GM21390 (cell line): ENCODE data around the gene MYBBP1A.

ENCODE experiments used
- ATAC-seq: cut with Tn5 transposase; IDR thresholded peaks from one replicate; pipeline ENCODE4 v1.9.1; 2021; ENCODE audit not compliant: unreplicated experiment

Gene MYBBP1A

DNA sequence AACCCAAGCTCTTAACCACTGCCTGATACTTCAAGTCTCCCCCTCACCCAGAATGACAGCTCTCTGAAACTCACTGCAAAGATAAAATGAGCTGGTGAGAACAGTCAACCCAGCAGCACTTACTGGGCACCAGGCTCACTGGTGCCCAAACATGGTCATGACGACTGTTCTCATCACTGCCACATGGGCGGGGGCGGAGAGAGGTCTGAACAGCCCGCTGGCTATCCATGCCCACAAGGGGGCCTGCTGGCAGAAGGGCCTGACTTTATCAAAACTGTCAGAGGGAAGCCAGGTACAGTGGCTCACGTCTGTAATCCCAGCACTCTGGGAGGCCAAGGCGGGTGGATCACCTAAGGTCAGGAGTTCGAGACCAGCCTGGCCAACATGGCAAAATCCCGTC, 4.0 kb downstream of the MYBBP1A start:
- ATAC-seq: no peak

DNA sequence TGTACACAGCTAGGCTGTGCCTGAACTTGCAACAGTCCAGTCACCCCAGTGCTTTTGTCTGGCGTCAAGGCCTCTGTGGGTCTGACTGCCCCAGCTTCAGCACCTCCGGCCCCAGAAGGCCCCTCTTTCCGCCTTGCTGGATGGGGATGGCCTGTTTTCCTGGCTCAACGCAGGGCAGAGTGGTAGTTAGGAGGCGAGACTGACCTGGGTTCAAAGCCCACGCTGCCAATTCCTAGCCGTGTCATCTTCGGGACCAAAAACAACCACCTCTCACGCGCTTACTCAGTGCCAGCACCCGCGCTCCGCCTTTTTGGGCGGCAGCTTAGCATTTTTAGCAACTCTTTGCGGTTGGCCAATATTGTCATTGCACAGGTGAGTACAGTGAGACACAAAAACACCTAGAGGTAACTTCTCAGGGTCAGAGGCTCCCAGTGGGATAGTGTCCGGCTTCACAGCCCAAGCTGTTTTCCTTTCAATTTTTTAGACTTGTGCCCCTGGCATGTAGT, 4.6 kb downstream of the MYBBP1A start:
- ATAC-seq: no peak

- ATAC-seq: no peak
Observed at GRCh38 chr17:4549781-4550533, 5.2 kb downstream of the MYBBP1A start.

DNA sequence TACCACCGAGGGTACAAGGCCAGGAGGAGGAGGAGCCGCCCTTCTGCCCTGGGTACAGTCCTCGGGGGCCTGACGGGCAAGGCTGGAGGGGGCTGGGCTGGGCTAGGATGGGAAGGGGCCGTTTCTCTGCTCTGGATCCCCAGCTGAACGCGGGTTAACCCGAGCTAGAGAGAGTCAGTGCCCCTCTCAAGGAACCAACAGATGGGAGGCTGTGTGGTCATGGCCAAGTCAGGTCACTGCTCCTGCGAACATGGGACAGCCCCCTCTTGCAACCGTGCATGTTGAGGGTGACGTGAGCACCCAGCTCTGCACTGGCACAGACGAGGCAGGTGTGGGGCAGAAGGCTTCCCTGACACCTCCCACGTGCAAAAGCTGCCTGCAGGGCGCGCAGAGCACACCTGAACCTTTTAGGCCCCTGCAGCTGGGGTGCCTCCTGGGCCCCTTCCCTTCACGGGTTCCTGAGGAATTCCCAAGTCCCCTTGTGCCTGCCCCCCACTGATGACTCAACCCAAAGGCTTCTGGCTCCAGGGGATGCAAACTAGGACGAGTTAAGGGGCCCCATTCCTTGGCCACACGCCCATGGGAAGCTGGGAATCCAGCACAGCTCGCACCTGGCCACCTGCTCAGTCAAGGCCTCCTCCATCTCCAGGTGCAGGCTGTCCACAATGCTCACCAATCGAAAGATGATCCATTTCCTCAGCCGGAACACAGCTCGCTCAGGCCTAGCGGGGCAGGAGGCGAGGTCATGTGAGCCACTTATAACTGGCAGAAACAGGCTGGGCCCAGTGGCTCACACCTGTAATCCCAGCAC, 6.3 kb downstream of the MYBBP1A start:
- no peak for ATAC-seq

GRCh38 chr17:4548061-4548461, 7.1 kb downstream of the MYBBP1A start:
- ATAC-seq: no peak

DNA sequence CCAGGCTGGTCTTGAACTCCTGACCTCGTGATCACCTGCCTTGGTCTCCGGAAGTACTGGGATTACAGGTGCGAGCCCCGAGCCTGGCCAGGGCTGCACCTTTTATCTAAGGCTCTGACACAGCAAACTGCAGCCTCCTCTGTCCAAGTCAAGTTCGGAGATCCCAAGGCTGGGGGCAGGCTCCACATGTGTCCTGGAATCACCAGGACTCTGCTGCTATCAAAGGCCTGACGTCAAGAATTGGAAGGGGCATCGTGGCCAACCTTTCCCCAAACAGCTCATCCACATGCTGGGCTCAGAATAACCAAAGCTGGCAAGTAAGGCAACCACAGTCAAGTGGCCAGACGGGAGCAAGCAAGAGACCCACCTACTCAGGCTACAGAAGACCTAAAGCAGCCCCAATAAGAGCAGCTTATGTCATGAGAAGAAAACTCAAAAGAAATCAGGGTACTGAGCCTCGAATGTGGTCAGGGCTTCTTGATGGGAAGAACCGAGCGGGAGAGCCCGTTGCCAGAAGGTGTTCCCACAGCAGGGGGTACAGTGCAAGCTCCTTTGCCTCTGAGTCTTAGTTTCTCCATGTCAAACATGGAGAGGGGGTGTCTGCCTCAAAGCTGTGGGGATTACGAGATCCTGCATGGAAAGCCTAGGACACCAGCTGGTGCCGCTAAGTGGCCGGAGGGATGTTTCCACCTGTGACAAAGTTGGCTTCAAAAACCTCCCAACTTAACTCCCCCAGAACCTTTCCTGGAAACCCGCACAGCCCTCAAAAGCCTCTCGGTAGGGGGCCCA, 7.9 kb downstream of the MYBBP1A start:
- no peak for ATAC-seq

DNA sequence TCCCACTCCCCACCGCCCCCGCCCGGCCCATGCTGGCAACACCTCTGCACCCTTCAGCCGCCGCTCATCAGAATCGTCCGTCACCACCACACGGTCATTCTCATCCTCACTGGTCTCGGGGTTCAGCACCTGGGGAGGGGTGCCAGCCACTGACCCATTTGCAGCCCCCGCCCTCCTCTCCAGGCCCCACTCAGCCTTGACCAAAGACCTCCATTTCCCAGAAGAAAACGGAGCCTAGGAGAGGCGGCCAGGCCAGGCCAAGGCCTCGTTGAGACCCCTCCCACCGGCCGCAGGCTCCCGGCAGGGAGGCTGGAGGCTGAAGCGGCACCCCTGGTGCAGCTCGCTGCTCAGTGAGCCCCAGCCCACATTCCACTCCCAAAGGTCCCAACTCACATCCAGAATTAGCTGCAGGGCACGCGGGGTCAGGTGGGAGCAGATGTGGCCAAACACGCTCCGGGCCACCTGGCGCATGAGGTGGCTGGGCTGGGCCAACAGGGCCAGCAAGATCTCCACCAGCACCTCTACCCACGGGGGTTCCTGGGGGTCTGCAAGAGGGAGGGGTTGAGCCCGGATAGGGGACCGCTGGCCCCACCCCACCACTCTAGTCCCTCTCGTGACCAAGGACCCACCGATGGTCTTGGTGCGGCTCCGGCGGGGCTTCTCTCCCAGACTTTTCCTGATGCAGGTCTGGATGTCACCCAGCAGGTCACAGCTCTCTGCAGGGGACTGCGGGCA, 9.8 kb downstream of the MYBBP1A start:
- ATAC-seq: no peak

GRCh38 chr17:4544951-4545216, 10.3 kb downstream of the MYBBP1A start:
- no peak for ATAC-seq

DNA sequence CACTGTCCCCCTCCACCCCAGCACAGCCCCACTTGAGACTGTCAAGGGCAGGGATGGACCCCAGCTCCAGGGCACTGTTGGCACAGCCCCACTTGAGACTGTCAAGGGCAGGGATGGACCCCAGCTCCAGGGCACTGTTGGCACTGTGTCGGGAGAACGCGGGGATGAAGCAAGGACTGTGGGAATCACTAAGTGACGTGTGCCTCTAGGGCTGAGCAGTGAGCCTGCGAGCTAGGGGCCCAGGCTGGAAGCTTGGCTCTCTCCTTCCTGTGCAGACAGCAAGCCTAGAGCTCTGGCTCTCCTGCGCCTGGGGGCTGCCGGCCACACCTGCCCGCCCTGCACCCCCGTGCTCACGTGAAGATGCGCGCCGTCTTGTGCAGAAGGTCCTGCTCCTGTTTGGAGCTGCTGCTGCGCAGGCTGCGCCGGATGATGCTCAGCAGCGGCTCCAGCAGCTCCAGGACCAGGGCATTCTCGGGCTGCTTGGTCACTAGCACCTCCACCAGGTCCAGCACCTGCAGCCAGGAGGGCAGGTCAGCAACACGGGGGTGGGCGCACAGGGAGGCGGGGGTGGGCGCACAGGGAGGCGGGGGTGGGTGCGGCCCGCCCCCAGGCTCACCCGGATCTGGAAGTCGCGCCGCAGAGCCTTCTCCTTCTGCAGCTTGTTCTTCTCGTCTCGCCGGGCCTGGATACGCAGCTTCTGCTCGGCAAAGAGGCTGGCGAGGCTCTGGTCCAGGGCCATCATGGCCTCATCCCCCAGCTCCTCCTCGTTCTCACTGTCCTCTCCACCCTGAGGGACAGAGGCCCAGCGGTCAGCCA, 10.8 kb downstream of the MYBBP1A start:
- no peak for ATAC-seq

GRCh38 chr17:4543557-4544026, 11.6 kb downstream of the MYBBP1A start:
- ATAC-seq: no peak

- no peak for ATAC-seq
Observed at GRCh38 chr17:4542726-4543191, 12.4 kb downstream of the MYBBP1A start.

DNA sequence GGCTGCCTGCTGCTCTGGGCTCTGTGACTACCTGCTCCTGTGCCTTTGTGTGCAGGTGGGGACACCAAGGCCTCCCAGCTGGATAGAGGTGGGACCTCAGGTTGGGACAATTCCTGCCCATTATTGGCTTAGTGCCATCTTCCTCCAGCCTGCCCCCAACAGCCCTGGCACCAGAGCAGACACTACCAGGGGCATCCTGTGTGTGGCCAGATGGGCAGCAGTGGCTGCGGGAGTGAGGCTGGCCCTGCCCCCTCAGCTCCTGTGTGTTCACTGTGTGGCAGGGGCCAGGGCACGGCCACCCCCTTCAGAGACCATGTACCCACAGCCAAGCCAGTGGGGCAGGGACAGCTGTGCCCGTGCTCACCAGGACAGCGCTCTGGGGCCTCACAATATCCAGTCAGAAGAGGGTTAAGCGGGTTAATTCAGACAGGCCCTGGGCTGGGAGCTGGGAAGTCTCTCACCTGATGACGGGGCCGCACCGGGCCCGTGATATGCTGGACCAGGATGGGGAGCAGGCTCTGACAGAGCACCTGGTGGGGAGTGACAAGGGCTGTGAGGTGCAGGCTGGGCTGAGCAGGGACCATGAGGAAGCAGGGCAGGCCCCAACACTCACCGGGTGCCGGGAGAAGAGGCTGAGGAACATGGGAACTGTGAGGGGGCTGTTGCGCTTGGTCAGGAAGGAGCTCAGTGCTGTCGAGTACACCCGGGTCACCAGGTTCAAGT, 13.0 kb downstream of the MYBBP1A start:
- no peak for ATAC-seq

DNA sequence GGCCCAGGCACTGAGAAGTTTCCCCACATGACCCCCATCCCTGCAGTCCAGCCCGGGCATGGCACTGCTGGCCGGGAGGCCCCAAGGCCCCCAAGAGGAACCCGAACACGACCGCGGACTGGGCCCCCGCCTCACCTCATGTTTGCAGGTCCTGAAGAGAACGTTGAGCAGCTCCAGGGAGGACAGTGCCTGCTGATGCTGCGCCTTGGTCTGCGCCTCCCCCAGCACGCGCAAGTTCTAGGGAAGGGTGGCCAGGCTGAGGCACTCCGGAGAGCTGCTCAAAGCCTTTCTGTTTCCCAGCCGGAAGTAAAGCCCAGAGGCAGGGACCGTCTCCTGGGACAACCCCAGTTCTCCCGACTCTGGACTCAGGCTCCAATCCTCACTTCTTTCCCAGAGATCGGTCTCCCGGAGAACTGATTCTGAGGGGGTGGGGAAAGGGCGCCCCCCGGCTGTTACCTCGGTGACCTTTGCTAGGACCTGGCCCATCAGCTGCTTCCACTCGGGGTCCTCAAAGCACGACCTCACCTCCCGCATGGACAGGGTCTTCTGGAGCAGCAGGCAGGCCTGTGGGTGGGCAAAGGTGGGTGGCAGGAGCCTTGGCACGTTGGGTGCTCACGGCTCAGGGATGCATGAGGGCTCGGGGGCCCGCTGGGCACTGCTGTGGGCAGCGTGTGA, 13.7 kb downstream of the MYBBP1A start:
- ATAC-seq: no peak

GRCh38 chr17:4540687-4541327, 14.4 kb downstream of the MYBBP1A start:
- no peak for ATAC-seq

- ATAC-seq: no peak
Observed at GRCh38 chr17:4540224-4540651, 14.9 kb downstream of the MYBBP1A start.

DNA sequence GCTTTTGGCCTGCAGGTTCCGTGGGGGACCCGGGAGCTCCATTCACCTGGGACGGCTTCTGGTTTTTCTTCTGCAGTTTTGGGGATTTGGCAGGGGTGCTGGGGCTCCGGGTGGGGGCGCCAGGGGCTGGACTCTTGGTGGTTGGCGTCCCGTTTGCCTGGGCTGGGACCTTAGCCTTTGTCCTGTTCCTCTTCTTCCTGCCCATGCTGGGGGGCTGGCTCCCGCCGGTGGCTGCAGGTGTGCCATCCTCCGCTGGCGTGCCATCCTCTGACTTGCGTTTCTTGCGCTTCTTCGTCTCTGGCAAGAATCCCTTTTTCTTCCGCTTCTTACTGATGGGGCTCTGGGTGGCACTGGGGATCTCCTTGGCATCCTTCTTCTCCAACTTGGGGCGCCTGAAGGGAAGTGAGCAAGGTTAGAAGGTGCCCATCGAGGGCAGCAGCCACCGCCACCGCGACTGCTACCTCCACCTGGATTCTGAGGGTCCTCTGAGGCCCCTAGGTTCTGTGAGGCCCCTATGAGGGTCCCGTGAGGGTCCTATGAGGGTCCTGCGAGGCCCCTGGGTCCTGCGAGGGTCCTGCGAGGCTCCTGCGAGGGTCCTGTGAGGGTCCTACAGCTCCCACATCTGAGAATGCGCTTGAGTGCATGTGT, 15.5 kb downstream of the MYBBP1A start:
- no peak for ATAC-seq

DNA sequence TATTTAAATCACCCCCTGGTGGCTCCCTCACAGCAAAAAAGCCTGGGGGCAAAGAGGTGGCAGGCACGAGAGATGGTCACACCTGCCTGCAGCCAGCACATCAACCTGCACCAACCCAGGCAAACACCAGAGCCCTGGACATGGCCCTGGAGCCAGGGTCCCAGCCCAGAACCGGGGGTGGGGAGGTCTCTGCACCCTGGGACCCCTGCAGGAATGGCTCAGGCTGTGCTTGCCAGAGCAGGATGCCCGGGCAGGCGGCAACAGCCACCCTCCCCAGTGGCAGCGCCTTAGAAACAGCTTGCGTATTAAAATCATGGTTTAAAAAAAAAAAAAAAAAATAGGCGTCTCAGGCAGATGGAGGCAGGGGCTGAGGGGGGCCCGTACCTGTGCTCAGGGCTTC, 16.2 kb downstream of the MYBBP1A start:
- ATAC-seq: no peak
